Esophagus muscularis mucosa (tissue), 3 donors: ENCODE data around the gene HCAR2.
"Not testable (repeated sequence)": the region's sequence is repeated elsewhere in the genome, so short reads cannot be mapped to it uniquely, and the experiment has no call there.

Experiments used
- CTCF ChIP-seq, 3 experiments: fragments of 200-600 bp in 2 of 3; fragments of 450-650 bp in 1 of 3; sonication (generic) in 2 of 3; IDR thresholded peaks; one replicate each; pipeline ENCODE4 v1.5.1; 2017 to 2019; ENCODE audit warnings: antibody characterized with exemption in 3 of 3, mild to moderate bottlenecking in 2 of 3, moderate library complexity in 1 of 3
- POLR2AphosphoS5 ChIP-seq, 2 donors: sonication (generic); formaldehyde crosslinking; IDR thresholded peaks; one replicate each; pipeline ENCODE4 v1.6.1; 2017; ENCODE audit warnings: antibody characterized with exemption in 2 of 2

DNA sequence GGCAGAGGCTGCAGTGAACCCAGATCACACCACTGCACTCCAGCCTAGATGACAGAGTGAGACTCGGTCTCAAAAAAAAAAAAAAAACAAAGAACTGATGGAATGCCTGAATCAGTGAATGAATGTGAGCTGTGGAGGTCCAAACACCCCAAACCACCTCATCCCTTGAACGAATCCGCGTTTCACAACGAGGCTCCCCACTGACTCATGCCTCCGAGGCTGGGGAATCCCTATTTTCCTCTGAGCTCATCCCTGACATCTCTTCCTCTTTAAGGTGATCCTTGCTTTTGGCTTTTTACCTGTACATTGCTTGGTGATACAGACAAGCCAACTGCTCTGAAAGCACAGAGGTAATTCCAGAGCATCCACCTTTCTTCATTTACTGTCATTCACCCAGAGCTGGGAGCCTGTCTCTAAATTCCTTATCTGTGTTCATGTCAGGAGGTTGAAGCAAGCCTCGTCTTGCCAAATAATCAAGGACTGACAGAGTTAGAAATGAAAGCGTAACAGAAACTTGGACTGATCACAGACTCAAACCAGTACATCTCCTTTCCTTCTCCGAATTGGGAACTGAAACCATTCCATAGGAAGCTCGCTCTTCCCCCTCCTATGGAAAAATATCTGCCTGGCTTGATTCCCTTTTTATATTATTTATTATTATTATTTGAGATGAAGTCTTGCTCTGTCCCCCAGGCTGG, 10.5 kb upstream of the HCAR2 start:
- not testable (repeated sequence) for TF ChIP-seq CTCF, POLR2AphosphoS5 (IDR thresholded peaks at IDR 0.05)
